Ishikawa (cell line): ENCODE results near the gene ZNF350.

Experiments used
- CEBPB ChIP-seq: IDR thresholded peaks from 2 replicates; pipeline ENCODE4 v1.6.1; 2012
- CREB1 ChIP-seq: IDR thresholded peaks from 2 replicates; pipeline ENCODE4 v1.6.1; 2012; ENCODE audit warnings: low read depth
- EGR1 ChIP-seq: IDR thresholded peaks from 2 replicates; pipeline ENCODE4 v1.6.1; 2012
- EP300 ChIP-seq: IDR thresholded peaks from 2 replicates; pipeline ENCODE4 v1.6.1; 2012; ENCODE audit warnings: borderline replicate concordance
- FOXM1 ChIP-seq: IDR thresholded peaks from 2 replicates; pipeline ENCODE4 v1.6.1; 2012; ENCODE audit warnings: low read depth, borderline replicate concordance
- NFIC ChIP-seq: IDR thresholded peaks from 2 replicates; pipeline ENCODE4 v1.6.1; 2012
- RAD21 ChIP-seq: IDR thresholded peaks from 2 replicates; pipeline ENCODE4 v1.6.1; 2012; ENCODE audit warnings: low read depth
- TAF1 ChIP-seq: IDR thresholded peaks from 2 replicates; pipeline ENCODE4 v1.6.1; 2012; ENCODE audit warnings: low read depth, mild to moderate bottlenecking
- TCF12 ChIP-seq: IDR thresholded peaks from 2 replicates; pipeline ENCODE4 v1.6.1; 2012; ENCODE audit warnings: low read depth
- TEAD4 ChIP-seq: IDR thresholded peaks from 2 replicates; pipeline ENCODE4 v1.6.1; 2012
- YY1 ChIP-seq: IDR thresholded peaks from 2 replicates; pipeline ENCODE4 v1.6.1; 2012; ENCODE audit warnings: low read depth
- ZBTB7A ChIP-seq: IDR thresholded peaks from 2 replicates; pipeline ENCODE4 v1.6.1; 2012; ENCODE audit warnings: low read depth
- TF ChIP-seq, protein P1 (sequence below): IDR thresholded peaks from 2 replicates; pipeline ENCODE4 v1.6.1; 2012
- TF ChIP-seq, protein P2 (sequence below): IDR thresholded peaks from 2 replicates; pipeline ENCODE4 v1.6.1; 2012; ENCODE audit warnings: low read depth, mild to moderate bottlenecking
- TF ChIP-seq, protein P3 (sequence below): IDR thresholded peaks from 2 replicates; pipeline ENCODE4 v1.6.1; 2012

The ZNF350 gene

DNA sequence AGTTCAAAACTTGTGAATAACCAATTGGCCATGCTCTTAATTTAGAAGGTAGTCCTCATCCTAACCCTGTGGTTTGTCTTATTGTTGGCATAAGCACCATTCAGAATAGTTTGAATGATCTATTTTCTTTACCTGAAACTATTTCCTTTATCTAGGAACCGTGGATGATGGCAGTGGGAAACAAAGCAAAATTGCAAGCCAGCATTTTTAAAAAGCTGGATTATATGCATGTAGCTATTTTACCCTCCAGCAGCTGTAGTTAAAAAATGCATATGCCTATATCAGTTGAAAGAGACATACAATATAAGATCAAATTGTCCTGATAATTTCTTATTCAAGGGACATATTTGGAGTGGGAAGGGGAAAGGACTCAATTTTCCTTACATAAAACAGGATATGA is 40.0 kb downstream of the ZNF350 start:
- no peak for TF ChIP-seq CEBPB
- TF ChIP-seq YY1 = no peak
- no peak for TF ChIP-seq RAD21
- TF ChIP-seq EP300 = no peak
- TF ChIP-seq CREB1 = no peak
- no peak for TF ChIP-seq NFIC
- no peak for TF ChIP-seq TAF1
- TF ChIP-seq, protein P1, sequence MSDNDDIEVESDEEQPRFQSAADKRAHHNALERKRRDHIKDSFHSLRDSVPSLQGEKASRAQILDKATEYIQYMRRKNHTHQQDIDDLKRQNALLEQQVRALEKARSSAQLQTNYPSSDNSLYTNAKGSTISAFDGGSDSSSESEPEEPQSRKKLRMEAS = no peak
- no peak for TF ChIP-seq FOXM1
- TF ChIP-seq, protein P2, sequence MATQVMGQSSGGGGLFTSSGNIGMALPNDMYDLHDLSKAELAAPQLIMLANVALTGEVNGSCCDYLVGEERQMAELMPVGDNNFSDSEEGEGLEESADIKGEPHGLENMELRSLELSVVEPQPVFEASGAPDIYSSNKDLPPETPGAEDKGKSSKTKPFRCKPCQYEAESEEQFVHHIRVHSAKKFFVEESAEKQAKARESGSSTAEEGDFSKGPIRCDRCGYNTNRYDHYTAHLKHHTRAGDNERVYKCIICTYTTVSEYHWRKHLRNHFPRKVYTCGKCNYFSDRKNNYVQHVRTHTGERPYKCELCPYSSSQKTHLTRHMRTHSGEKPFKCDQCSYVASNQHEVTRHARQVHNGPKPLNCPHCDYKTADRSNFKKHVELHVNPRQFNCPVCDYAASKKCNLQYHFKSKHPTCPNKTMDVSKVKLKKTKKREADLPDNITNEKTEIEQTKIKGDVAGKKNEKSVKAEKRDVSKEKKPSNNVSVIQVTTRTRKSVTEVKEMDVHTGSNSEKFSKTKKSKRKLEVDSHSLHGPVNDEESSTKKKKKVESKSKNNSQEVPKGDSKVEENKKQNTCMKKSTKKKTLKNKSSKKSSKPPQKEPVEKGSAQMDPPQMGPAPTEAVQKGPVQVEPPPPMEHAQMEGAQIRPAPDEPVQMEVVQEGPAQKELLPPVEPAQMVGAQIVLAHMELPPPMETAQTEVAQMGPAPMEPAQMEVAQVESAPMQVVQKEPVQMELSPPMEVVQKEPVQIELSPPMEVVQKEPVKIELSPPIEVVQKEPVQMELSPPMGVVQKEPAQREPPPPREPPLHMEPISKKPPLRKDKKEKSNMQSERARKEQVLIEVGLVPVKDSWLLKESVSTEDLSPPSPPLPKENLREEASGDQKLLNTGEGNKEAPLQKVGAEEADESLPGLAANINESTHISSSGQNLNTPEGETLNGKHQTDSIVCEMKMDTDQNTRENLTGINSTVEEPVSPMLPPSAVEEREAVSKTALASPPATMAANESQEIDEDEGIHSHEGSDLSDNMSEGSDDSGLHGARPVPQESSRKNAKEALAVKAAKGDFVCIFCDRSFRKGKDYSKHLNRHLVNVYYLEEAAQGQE = no peak
- TF ChIP-seq, protein P3, sequence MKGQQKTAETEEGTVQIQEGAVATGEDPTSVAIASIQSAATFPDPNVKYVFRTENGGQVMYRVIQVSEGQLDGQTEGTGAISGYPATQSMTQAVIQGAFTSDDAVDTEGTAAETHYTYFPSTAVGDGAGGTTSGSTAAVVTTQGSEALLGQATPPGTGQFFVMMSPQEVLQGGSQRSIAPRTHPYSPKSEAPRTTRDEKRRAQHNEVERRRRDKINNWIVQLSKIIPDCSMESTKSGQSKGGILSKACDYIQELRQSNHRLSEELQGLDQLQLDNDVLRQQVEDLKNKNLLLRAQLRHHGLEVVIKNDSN = no peak
- TF ChIP-seq TEAD4 = no peak

DNA sequence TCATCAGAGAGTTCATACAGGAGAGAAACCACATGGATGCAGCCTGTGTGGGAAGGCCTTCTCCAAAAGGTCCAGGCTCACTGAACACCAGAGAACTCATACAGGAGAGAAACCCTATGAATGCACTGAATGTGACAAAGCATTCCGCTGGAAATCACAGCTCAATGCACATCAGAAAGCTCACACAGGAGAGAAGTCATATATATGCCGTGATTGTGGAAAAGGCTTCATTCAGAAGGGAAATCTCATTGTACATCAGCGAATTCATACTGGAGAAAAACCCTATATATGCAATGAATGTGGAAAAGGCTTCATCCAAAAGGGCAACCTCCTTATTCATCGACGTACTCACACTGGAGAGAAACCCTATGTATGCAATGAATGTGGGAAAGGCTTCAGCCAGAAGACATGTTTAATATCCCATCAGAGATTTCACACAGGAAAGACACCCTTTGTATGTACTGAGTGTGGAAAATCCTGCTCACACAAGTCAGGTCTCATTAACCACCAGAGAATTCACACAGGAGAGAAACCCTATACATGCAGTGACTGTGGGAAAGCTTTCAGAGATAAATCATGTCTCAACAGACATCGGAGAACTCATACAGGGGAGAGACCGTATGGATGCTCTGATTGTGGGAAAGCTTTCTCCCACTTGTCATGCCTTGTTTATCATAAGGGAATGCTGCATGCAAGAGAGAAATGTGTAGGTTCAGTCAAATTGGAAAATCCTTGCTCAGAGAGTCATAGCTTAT is 41.7 kb downstream of the ZNF350 start:
- TF ChIP-seq TEAD4 = no peak
- TF ChIP-seq NFIC = no peak
- no peak for TF ChIP-seq ZBTB7A
- TF ChIP-seq EGR1 = no peak
- TF ChIP-seq, protein P1 = no peak
- TF ChIP-seq YY1 = no peak
- no peak for TF ChIP-seq RAD21
- TF ChIP-seq, protein P2 = no peak
- no peak for TF ChIP-seq TAF1
- TF ChIP-seq TCF12 = no peak
- TF ChIP-seq, protein P3 = no peak
- TF ChIP-seq CEBPB = no peak
- TF ChIP-seq EP300 = no peak
- no peak for TF ChIP-seq FOXM1
- no peak for TF ChIP-seq CREB1

DNA sequence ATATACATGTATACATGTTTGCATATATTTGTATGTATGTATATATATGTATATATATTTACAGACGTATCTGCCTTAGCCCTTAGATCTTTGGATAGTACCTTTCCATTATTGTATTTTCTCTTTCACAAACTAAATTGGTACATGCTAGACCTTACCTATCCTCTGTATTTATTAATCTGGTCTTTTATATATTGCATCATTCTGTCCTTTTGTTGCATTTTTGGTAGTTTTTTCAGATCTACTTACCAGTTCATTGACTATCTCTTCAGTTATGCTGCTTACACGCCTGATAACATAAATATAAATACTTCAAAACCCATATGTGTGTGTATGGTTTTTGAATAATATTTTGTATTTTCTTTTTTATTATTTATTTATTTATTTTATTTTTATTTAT is 47.7 kb downstream of the ZNF350 start:
- no peak for TF ChIP-seq ZBTB7A
- TF ChIP-seq TAF1 = no peak
- TF ChIP-seq, protein P2 = no peak
- TF ChIP-seq TEAD4 = no peak
- TF ChIP-seq EGR1 = no peak
- TF ChIP-seq FOXM1 = no peak
- no peak for TF ChIP-seq YY1
- TF ChIP-seq, protein P1 = no peak
- TF ChIP-seq, protein P3 = no peak
- TF ChIP-seq EP300 = no peak

DNA sequence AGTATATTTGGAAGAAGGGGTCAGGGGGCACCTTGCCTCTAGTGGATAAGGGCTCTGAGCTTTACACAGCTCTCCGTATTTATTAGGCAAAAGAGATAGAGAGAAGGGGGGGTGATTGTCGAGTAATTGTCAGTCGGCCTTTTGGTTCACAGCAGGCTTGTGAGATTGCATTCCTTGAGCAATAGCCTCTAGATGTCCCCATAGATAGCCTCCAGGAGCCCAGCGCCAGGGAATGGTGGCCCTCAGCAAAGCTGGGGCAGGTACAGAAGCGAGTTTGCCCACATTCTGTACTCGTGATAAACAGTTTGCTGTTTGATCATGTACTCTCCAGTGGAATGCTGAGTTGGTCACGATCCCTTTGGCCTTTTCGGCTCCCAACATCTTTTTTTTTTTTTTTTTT is 54.7 kb downstream of the ZNF350 start:
- no peak for TF ChIP-seq TCF12
- TF ChIP-seq YY1 = no peak
- TF ChIP-seq EGR1 = no peak
- no peak for TF ChIP-seq CEBPB
- TF ChIP-seq, protein P1 = no peak
- TF ChIP-seq TEAD4 = no peak
- TF ChIP-seq RAD21 = no peak
